ENCODE measurements around the gene MX2.
"Not testable (repeated sequence)": the region's sequence is repeated elsewhere in the genome, so short reads cannot be mapped to it uniquely, and the experiment has no call there.

The MX2 gene

DNA sequence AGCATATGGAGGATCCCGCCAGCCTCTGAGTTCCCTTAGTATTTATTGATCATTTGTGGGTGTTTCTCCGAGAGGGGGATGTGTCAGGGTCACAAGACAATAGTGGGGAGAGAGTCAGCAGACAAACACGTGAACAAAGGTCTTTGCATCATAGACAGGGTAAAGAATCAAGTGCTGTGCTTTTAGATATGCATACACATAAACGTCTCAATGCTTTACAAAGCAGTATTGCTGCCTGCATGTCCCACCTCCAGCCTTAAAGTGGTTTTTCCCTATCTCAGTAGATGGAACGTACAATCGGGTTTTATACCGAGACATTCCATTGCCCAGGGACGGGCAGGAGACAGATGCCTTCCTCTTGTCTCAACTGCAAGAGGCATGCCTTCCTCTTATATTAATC lies 59.2 kb downstream of the MX2 start:
- not testable (repeated sequence) for DNase-seq

- DNase-seq: no peak
Measured at GRCh38 chr21:41422546-41423304, 60.9 kb downstream of the MX2 start.

GRCh38 chr21:41423305-41423636 lies 61.4 kb downstream of the MX2 start:
- DNase-seq: not testable (repeated sequence)

GRCh38 chr21:41425588-41425953 lies 63.7 kb downstream of the MX2 start:
- DNase-seq: no peak

- DNase-seq: peak; percentile 54
Measured at GRCh38 chr21:41425954-41426675, 64.3 kb downstream of the MX2 start, which contains the start of gene MX1. MX1 (plus strand) TSS chr21:41426239; CDS start chr21:41432071, 5,832 bp downstream.

GRCh38 chr21:41426676-41427404 lies 65.0 kb downstream of the MX2 start:
- no peak for DNase-seq

- no peak for DNase-seq
Measured at GRCh38 chr21:41427556-41427955, 65.7 kb downstream of the MX2 start.

- no peak for DNase-seq
Measured at GRCh38 chr21:41428311-41428710, 66.5 kb downstream of the MX2 start.

DNA sequence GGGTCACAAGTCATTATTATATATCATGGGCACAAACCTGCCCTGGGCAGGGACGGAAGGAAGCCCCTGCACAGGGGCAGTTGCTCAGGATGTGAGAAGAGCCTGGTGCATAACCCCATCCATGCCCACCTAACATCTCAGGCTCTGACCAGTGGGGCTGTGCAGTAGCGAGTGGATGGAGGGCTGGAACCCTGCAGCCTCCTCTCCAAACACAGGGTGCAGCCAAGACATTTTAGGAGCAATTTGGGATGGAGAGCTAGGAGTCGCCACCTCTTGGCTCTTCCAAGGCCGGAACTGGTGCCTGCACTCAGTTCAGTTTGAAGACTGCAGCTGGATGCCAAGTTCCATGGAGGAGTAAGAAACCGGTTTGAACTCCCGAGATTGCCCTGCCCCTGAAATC lies 67.0 kb downstream of the MX2 start:
- DNase-seq: no peak

DNA sequence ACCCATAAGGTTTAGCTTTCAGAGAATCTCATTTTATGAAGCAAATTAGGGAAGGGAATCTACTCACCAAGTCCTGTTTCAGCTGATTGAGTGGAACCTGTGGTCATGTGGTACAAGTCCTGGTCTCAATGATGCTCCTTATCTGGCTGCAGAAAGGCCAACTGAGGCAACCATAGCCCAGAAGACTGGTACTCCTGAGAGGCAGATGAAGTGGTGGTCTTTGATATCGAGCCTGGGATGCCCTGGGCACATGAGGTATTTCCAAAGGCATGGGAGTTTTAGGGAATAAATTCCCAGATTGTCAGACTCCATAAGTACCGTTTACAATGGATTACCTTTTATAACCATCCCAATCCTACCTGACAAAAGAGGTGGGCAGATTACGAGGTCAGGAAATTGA lies 67.5 kb downstream of the MX2 start:
- no peak for DNase-seq

- DNase-seq: no peak
Measured at GRCh38 chr21:41429925-41430491, 68.2 kb downstream of the MX2 start.

DNA sequence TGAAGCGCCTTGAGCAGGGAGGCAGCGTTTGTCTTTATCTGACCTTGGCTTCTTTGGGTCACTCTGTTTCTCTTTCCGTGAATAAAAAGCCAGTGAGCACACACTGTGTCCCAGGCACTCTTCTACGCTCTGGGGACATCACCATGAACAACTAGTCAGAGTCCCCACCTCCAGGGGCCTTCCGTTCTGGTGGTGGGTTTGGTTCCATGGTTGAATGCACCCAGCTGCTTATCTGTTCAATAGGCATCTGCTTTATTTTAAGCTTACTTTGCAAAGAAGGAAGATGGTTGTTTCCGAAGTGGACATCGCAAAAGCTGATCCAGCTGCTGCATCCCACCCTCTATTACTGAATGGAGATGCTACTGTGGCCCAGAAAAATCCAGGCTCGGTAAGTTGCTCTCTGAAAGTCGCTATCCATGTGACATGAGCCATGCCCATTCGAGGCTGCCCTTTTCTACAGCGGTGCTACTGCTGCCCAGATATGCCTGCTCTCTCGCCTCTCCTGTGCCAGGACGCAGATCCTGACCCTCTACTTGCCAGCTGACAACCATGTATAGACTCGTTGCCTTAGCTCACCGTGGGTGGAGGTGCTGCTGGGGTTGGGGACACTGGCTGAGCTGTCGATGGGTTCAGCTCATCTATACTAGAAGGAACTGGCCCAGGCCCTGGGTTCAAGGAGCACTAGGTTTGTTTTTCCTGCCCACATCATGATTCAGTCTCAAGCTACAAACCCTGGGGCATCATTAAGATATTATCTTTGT lies 70.1 kb downstream of the MX2 start:
- no peak for DNase-seq

DNA sequence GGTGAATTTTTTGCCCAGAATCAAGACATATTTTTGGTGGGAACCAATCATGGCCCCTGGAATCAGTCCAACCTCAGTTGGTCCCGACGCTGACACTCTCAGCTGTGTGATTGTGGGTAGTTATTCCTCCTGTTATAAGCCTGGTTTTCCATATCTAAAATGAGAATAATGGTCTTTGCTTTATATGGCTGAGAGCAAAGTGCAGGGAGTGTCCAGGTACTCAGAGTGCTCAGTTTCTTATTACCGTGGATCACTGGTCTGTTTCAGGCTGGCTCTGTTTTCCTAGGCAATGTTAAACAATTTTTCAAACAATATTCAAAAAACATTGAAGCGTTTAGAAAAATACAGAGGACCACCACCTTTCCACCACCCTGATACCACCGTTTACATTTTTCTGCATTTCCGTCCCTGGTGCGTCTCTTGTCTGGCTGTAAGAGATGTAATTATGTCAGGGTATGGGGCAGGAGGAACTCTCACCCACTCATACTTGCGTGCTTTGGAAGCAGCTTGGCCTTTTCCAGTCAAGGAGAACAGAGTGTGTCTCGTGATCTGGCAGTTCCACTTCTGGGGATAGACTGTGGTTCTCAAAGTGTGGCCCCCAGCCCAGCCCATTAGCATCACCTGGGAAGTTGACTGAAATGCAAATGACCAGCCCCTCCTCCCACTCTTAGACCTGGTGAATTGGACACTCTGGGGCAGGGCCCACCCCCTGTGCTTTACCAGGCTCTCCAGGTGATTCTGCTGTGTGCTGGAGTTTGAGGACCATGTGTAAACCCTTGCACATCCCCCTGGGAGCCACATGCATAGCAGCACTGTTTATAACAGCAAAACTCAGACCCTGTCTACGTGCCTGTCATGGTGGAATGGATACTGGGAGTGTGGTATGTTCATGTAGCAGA lies 71.0 kb downstream of the MX2 start:
- no peak for DNase-seq

GRCh38 chr21:41433566-41433965 lies 71.7 kb downstream of the MX2 start:
- no peak for DNase-seq

- no peak for DNase-seq
Measured at GRCh38 chr21:41435706-41436105, 73.9 kb downstream of the MX2 start.

DNA sequence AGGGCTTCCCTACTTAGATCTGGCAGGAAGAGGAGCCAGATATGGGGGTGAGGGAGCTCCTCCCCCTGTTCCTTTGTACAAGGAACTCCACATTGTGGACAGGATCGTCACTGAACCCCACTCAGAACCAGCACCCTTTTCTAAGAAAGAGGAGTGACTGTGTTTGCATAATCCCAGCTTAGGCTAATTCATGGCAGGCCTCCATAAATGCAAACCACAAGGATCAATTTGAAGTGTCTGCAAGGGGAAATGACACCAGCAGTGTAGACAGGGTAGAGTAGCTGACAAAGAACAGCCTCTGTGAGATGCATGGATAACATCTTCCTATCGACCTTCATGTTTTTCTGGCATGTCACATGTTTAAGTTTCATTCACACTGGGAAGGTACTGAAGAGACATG lies 75.9 kb downstream of the MX2 start:
- DNase-seq: no peak

- no peak for DNase-seq
Measured at GRCh38 chr21:41438425-41439113, 76.7 kb downstream of the MX2 start.

DNA sequence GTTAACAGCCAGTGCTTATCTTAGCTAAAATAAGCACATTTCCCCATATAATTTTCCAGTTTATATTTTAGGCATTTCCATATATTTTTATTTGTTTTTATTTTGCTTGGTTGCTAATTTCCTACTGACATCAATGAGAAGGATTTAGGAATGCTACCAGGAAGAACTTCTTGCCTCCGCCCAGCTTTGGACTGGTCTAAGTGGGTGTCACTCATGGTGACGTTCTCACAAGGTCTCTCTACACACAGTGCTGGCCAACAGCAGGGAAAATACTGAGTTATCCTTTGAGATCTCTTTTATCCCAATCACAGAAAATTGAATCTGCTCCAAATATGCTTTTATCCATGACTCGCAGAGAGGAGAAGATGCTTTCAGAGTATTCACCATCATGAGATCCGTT lies 77.4 kb downstream of the MX2 start:
- DNase-seq: no peak

DNA sequence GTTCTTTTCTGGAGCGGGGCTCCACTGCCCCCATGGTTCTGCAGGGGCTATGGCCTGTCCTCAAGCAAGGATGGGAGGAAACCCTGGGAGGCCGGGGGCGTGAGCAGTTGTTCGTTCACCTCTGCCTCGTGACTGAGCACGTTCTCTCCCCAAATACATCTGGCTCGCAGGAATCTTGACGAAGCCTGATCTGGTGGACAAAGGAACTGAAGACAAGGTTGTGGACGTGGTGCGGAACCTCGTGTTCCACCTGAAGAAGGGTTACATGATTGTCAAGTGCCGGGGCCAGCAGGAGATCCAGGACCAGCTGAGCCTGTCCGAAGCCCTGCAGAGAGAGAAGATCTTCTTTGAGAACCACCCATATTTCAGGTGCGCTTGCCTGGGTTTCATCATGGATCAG lies 79.7 kb downstream of the MX2 start:
- no peak for DNase-seq

DNA sequence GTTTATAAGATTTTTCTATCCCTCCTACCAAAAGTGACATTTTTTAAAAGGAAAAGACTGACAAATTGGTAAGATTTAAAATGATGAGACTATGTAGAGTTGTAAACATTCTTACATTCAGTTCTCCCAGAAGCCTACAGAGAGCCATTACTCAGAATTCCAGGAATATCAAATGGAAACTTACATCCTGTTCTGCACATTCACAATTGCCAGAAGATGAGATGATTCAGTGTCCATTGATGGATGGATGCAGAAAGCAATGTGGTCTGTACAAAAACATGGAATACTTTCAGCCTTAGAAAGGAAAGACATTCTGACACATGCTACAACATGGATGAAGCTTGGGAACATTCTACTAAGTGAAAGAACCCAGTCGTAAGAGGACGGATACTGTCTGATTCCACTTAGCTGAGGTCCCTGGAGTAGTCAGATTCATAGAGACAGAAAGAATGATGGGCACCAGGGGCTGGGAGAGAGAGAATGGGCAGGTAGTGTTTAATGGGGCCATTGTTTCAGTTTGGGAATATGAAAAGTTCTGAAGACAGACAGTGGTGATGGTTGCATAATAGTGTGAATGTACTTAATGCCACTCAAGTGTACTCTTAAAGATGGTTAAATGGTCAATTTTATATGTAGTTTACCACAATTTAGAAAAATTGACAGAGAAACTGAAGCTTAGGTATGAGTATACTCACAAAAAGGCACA lies 80.8 kb downstream of the MX2 start:
- no peak for DNase-seq
